Activated naive CD8-positive, alpha-beta T cell treated with anti-CD3 and anti-CD28 coated beads, Interleukin-2, amount 10 ng/mL, durations not matched to agents 7 days and 5 days (primary cell): ENCODE results near the gene RNF43. TPM values are rescaled to one million over a fixed set of nuclear protein-coding genes. Genes with fewer than 3 reads are reported as not detected.

Experiments
- ATAC-seq: fragments of 150-1000 bp; cut with Tn5 transposase; one replicate; pipeline ENCODE4 v1.10.0; 2021; ENCODE audit warnings: low read depth, moderate library complexity
- POLR2A ChIA-PET: fragments of 350-600 bp; sonication (Branson Sonifier 250); formaldehyde crosslinking; loops from one replicate; lab custom pipeline; 2021; ENCODE audit warnings: antibody characterized with exemption; lab: Charles Lee
- DNase-seq: peaks from one replicate; pipeline ENCODE4 v3.0.0; 2021
- H3K27ac Mint-ChIP-seq: one replicate; pipeline ENCODE4 v1.8.0; 2022; ENCODE audit warnings: mild to moderate bottlenecking, mixed read lengths
- H3K27me3 Mint-ChIP-seq: one replicate; pipeline ENCODE4 v1.8.0; 2022; ENCODE audit warnings: mild to moderate bottlenecking, moderate library complexity, mixed read lengths
- H3K36me3 Mint-ChIP-seq: one replicate; pipeline ENCODE4 v1.8.0; 2021; ENCODE audit warnings: mild to moderate bottlenecking, mixed read lengths
- H3K4me1 Mint-ChIP-seq: one replicate; pipeline ENCODE4 v1.8.0; 2021; ENCODE audit warnings: mixed read lengths
- H3K4me3 Mint-ChIP-seq: one replicate; pipeline ENCODE4 v1.8.0; 2022; ENCODE audit warnings: mild to moderate bottlenecking, moderate library complexity, mixed read lengths
- H3K9me3 Mint-ChIP-seq: one replicate; pipeline ENCODE4 v1.8.0; 2021; ENCODE audit warnings: mixed read lengths
- total RNA-seq, 2 experiments: library from RNA; stranded (reverse); gene quantifications; one replicate each; pipeline ENCODE4 v1.2.3, GENCODE V29; 2021

RNF43 gene
- total RNA-seq: under 1 TPM in 1 of 2 experiments, not detected in 1; 0.72 TPM

DNA sequence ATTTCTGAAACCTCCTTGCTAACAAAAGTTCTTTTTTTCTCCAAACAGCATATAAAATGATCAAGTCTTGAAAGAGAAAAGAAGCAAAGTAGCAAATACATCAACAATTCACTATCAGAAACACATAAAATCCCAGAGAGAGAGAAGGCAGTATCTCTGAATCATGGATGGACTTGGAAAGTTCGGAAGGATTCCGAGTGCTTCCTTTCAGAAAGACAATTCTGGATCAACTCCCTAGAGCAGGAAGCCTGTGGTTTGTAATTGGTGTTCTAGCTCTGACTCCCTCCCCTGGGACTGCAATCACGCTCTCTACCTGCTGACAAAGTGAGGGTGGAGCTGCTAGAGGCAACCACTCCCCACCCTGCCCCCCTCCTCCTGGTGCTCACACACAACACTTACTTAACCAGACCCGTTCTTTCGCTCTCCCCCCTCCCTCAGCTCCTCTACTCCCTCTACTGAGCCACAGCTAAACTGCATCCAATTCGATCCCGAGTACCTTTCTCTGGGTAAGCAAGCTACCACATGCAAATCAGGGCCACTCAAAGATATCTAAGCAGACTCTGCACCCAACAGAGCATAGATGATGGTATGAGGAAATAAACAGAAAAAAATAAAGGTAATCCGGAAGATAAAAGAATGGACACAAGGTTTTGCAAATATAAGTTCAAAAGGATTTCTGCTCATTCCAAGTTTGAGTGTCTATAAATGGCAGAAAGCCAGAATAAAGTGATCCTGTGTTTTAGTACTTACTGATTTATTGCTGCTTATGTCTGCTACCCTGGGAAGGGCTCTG lies at the start of gene RNF43:
TSS of gene RNF43 (minus strand) at position 235 of the 793 bp plus-strand sequence. CDS start 1,957 bp downstream, outside the sequence.
- Mint-ChIP-seq H3K27ac (peak within 1 kb of the TSS; percentile 37), H3K4me1 (peaks cover 10% of the 10 kb centered on the region), H3K4me3 (peak within 1 kb of the TSS; percentile 25), H3K9me3 (no peaks in the 10 kb centered on the region), H3K36me3 (no peaks in the 10 kb centered on the region), H3K27me3 (no peaks in the 10 kb centered on the region)
- DNase-seq (peak; percentile 60), ATAC-seq (peak; percentile 100)
- POLR2A ChIA-PET: interaction anchor here (0.7 to 2.1 kb wide), 14 partner anchors 16 to 112 kb away, joined by 3 to 30 read pairs (median 8); partner anchors contain the start of genes SUPT4H1 and TSPOAP1

DNA sequence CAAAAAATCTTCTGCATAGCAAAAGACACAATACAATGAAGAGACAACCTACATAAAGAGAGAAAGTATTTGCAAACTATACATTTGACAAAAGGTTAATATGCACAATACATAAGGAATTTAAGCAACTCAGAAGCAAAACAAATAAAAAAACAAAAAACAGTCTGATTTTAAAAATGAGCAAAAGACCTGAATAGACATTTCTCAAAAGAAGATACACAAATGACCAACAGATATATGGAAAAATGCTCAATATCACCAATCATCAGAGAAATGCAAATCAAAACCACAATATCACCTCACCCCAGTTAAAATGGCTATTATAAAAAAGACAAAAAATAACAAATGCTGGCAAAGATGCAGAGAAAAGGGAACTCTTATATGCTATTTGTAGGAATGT lies 38.2 kb upstream of the RNF43 start:
- Mint-ChIP-seq H3K4me3 (no peak overlapping the region), H3K27ac (no peak overlapping the region), H3K36me3 (no peaks in the 10 kb centered on the region), H3K9me3 (no peaks in the 10 kb centered on the region), H3K27me3 (no peaks in the 10 kb centered on the region), H3K4me1 (no peaks in the 10 kb centered on the region)
- no peak for ATAC-seq
- DNase-seq: no peak
- POLR2A ChIA-PET: no interaction called here

DNA sequence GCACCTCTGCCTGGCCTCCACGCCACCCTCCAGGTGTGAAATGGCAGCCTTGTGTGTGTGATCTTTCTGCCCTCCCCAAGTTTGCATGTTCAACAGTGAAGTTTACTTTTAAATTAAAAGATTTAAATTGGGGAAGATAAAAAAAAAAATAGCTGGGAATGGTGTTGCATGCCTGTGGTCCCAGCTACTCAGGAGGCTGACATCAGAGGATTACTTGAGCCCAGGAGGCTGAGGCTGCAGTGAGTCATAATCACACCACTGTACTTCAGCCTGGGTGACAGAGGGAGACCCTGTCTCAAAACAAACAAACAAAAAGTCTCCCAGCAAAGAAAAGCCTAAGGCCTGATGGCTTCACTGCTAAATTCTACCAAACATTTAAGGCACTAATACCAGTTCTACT lies 35.4 kb upstream of the RNF43 start:
- Mint-ChIP-seq H3K4me3 (no peak overlapping the region), H3K4me1 (no peaks in the 10 kb centered on the region), H3K36me3 (no peaks in the 10 kb centered on the region), H3K27me3 (no peaks in the 10 kb centered on the region), H3K27ac (no peak overlapping the region), H3K9me3 (no peaks in the 10 kb centered on the region)
- no peak for DNase-seq
- no peak for ATAC-seq
- POLR2A ChIA-PET: interaction anchor here (0.7 kb wide), 1 partner anchor 754 kb away, joined by 3 read pairs; no protein-coding TSS in a partner anchor

DNA sequence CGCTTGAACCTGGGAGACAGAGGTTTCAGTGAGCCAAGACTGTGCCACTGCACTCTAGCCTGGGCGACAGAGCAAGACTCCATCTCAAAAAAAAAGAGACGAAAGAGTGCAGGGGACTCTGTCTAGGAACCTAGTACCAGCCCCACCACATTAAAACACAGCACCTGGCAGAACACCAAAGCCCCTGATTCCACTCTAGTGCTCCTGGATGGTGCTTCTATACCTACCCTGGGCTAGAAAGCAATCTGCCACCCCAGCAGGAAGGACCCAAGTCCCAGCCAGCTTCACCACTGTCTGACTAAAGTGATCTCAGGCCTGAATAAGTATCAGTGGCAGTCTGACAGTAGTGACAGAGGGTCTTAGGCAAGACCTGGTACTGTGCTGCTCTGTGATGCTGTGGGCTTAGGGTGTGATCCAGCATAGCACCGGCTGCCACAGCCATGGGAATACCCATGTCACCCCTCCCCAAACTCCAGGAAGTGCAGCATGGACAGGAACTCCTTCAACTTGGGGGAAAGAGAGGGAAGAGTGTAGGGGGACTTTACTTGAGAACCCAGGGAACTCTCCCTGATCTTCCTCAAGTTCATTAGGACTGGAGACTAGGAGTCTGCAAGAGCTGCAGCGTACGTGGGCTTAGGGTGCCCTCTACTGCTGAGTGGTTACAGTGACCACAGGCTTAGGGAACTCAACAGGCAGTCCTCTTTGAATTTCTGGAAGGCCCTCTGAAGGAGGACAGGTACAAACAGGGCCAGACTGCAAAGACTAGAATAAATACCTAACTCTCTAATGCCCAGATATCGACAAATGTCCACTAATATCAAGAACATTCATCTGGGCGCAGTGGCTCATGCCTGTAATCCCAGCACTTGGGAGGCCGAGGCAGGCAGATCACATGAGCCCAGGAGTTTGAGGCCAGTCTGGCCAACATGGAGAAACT lies 30.0 kb upstream of the RNF43 start:
- peak; percentile 92 for ATAC-seq
- H3K27ac Mint-ChIP-seq: no peak overlapping the region
- peaks cover 8% of the 10 kb centered on the region for H3K4me1 Mint-ChIP-seq
- H3K4me3 Mint-ChIP-seq: no peak overlapping the region
- H3K9me3 Mint-ChIP-seq: no peaks in the 10 kb centered on the region
- peak; percentile 70 for DNase-seq
- peaks cover 5% of the 10 kb centered on the region for H3K27me3 Mint-ChIP-seq
- no peaks in the 10 kb centered on the region for H3K36me3 Mint-ChIP-seq
- POLR2A ChIA-PET: interaction anchor here (1.0 kb wide), 1 partner anchor 130 kb away, joined by 3 read pairs; no protein-coding TSS in a partner anchor

DNA sequence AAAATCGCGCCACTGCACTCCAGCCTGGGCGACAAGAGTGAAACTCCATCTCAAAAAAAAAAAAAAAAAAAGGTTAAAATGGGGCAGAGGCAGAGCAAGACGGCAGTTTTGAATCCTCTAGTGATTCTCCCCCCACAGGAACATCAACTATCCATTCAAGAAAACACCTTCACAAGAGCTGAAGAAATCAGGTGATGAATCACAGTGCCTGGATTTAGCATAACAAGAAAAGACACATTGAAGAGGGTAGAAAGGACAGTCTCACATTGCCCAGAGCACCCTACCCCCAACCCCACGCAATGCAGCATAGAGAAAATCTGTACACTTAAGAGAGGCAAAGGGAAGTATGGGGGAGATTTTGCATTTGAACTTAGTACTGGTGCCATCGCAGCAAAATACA lies 28.8 kb upstream of the RNF43 start:
- Mint-ChIP-seq H3K4me1 (peaks cover 8% of the 10 kb centered on the region), H3K27ac (no peak overlapping the region), H3K36me3 (no peaks in the 10 kb centered on the region), H3K9me3 (no peaks in the 10 kb centered on the region), H3K4me3 (no peak overlapping the region), H3K27me3 (peaks cover 5% of the 10 kb centered on the region)
- POLR2A ChIA-PET: interaction anchor here (0.6 kb wide), 1 partner anchor 506 kb away, joined by 5 read pairs; no protein-coding TSS in a partner anchor
- no peak for ATAC-seq
- DNase-seq: no peak

DNA sequence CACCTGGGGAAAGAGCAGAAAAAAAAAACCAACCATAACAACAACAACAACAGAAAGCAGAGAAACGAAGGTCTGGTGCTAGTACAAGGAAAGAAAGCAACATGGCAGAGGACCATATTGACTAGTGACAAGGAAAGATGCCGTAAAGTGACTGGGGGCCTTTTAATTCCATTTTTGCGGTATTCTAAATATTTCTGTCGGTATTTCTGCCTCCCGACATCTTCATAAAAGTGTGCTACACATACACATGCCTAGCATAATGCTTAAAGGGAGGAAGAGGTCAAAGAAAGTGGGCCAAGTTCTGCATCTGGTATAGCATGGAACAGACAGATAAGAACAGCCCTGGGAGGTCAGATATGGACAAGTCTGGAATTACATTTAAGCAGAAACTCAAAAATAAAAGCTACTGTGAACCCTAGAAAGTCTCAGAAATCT lies 19.5 kb upstream of the RNF43 start:
- no peak overlapping the region for H3K4me3 Mint-ChIP-seq
- ATAC-seq: no peak
- H3K4me1 Mint-ChIP-seq: no peaks in the 10 kb centered on the region
- no peaks in the 10 kb centered on the region for H3K36me3 Mint-ChIP-seq
- POLR2A ChIA-PET: no interaction called here
- no peaks in the 10 kb centered on the region for H3K9me3 Mint-ChIP-seq
- H3K27ac Mint-ChIP-seq: no peak overlapping the region
- no peak for DNase-seq
- no peaks in the 10 kb centered on the region for H3K27me3 Mint-ChIP-seq

DNA sequence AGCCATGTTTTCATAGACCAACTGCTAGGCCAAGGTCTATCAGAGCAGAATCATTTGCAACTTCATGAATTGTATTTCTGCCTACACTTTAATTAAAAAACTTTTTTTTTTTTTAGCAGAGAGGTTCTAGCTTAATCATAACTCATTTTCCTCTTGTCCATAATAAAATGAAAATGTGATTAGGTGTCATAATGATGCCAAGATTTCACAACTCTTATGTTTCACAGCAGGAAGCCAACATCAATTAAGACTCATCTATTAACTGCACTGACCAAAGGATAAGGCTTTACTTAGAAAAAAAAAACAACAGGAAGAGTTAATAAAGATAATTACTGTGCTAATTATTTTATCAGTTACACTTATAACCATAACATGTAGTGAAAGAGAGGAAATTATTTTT lies 18.9 kb upstream of the RNF43 start:
- Mint-ChIP-seq H3K4me1 (peaks cover 2% of the 10 kb centered on the region), H3K27me3 (no peaks in the 10 kb centered on the region), H3K9me3 (no peaks in the 10 kb centered on the region), H3K27ac (no peak overlapping the region), H3K36me3 (no peaks in the 10 kb centered on the region), H3K4me3 (no peak overlapping the region)
- POLR2A ChIA-PET: no interaction called here
- ATAC-seq (no peak), DNase-seq (no peak)

DNA sequence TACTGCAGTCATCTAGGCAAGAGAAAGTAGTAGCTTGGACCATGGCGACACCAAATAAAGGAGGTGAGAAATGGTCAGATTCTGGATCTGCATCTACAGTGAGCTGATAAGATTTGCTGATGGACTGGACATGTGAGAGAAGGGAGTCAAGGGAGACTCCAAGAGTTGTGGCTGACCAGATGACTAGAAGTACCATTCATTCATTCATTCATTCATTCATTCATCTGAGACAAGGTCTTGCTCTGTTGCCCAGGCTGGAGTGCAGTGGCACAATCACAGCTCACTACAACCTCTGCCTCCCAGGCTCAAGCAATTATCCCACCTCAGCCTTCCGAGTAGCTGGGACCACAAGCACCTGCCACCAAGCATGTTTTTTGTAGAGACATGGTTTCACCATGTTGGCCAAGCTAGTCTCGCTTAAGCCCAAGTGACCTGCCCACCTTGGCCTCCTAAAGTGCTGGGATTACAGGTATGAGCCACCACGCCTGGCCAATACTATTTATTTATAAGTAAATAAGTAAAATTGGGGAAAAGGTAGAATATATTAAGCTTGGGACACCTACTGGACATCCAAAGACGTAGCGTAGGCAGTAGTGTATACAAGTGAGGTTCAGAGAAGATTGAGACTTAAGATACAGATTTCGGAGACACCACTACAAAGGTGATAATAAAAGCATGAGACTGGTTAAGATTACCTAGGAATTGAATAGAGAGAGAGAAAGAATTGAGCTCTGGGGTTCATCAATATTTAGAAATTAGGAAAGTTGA lies 15.7 kb upstream of the RNF43 start:
- no peak for DNase-seq
- H3K4me3 Mint-ChIP-seq: no peak overlapping the region
- H3K27me3 Mint-ChIP-seq: no peaks in the 10 kb centered on the region
- H3K36me3 Mint-ChIP-seq: no peaks in the 10 kb centered on the region
- peaks cover 2% of the 10 kb centered on the region for H3K4me1 Mint-ChIP-seq
- no peak overlapping the region for H3K27ac Mint-ChIP-seq
- ATAC-seq: no peak
- POLR2A ChIA-PET: interaction anchor here (0.8 to 0.9 kb wide), 2 partner anchors 16 to 81 kb away, joined by 3 to 4 read pairs; partner anchors contain the start of genes RNF43 and SUPT4H1
- no peaks in the 10 kb centered on the region for H3K9me3 Mint-ChIP-seq

DNA sequence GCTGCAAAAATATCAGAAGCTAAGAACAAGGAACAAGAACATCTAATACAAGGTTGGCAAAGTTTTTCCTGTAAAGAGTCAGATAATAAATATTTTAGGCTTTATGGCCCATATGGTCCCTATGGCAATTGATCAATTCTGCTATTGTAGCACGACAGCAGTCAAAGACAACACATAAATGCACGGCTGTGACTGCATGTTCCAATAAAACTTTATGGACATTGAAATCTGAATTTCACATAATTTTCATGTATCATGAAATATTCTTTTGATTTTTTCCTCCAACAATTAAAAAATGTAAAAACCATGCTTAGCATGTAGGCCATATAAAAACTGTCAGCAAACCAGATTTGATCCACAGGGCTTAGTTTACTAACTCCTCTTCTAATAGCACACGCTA lies 10.5 kb upstream of the RNF43 start:
- peaks cover 2% of the 10 kb centered on the region for H3K4me1 Mint-ChIP-seq
- no peak for ATAC-seq
- H3K9me3 Mint-ChIP-seq: no peaks in the 10 kb centered on the region
- no peak overlapping the region for H3K4me3 Mint-ChIP-seq
- H3K27me3 Mint-ChIP-seq: no peaks in the 10 kb centered on the region
- DNase-seq: no peak
- POLR2A ChIA-PET: no interaction called here
- no peaks in the 10 kb centered on the region for H3K36me3 Mint-ChIP-seq
- no peak overlapping the region for H3K27ac Mint-ChIP-seq

DNA sequence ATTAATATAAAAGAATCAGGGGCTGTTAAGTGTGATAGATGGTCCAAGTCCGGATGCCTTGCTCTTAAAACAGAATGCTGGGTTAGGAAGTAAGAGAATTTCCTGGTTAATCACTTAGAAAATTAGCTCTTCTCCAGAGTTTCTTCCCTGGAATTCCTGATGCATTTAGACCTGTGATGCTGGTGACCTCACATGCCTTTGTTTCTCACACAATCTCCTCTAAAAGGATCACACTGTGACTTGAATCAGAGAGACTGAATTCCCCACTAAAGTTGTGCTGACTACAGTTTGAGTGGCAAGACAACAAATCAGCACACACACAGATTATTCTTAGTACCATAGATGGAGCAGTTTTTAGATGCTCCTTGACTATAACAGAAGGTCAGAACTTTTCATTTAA lies 4.4 kb upstream of the RNF43 start:
- Mint-ChIP-seq H3K4me3 (no peak overlapping the region), H3K9me3 (no peaks in the 10 kb centered on the region), H3K27me3 (no peaks in the 10 kb centered on the region), H3K4me1 (peaks cover 10% of the 10 kb centered on the region), H3K27ac (no peak overlapping the region), H3K36me3 (no peaks in the 10 kb centered on the region)
- ATAC-seq (no peak), DNase-seq (no peak)
- POLR2A ChIA-PET: no interaction called here

DNA sequence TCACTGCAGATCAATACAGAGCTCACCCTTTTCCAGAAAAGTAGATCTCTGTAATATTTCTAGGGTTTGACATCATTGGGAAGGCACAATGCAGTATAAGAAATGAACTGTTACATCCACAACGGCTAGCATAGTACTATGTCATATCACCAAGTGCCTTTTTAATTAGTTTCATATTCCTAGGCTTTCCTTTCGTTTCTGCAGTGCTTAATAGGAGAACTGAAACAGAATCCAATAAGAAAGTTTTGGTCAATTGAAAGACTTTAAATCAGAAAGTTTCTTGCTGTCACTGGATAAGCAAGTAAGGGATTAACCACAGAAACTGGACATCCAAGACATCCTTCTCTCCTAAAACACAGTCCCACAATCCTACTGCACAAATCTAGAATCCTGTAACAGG lies 3.5 kb upstream of the RNF43 start:
- POLR2A ChIA-PET: interaction anchor here (1.0 kb wide), 1 partner anchor 89 kb away, joined by 3 read pairs; no protein-coding TSS in a partner anchor
- Mint-ChIP-seq H3K4me3 (no peak overlapping the region), H3K4me1 (peaks cover 10% of the 10 kb centered on the region), H3K27ac (no peak overlapping the region), H3K36me3 (no peaks in the 10 kb centered on the region), H3K9me3 (no peaks in the 10 kb centered on the region), H3K27me3 (no peaks in the 10 kb centered on the region)
- DNase-seq (no peak), ATAC-seq (no peak)

DNA sequence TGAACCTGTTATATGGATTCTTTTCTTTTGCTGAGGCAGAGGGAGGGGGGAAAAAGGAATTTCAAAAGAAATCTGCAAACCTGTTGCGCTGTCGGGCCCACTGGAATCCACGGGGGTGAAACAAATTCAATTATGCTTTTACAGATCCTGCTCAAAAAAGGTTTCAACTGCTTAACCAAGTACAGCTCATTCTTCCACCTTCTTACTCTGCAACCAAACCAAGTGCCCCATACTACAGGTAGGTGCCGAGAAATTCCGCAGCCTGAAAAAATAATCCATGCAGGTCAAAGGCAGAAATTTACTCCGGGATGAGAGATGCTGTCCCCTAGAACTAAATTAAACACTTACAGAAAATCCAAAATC lies 416 bp downstream of the RNF43 start:
- Mint-ChIP-seq H3K27ac (no peak overlapping the region), H3K9me3 (no peaks in the 10 kb centered on the region), H3K36me3 (no peaks in the 10 kb centered on the region), H3K27me3 (no peaks in the 10 kb centered on the region), H3K4me1 (peaks cover 10% of the 10 kb centered on the region), H3K4me3 (no peak overlapping the region)
- DNase-seq (no peak), ATAC-seq (no peak)
- POLR2A ChIA-PET: interaction anchor here (0.9 to 2.1 kb wide), 11 partner anchors 16 to 99 kb away, joined by 4 to 30 read pairs (median 9); partner anchors contain the start of genes SUPT4H1 and TSPOAP1
